Kidney (tissue), 14 donors: ENCODE measurements around the gene EFCAB6. TPM values are rescaled to one million over a fixed set of nuclear protein-coding genes. Genes with fewer than 3 reads are reported as not detected.
A peak's percentile ranks its signal among the peaks of the same experiment; 100 is the strongest.

Source experiments
- DNase-seq, 5 donors: peaks; one replicate each; pipeline ENCODE4 v3.0.0-alpha.2; 2013 to 2020
- FAIRE-seq: peaks from 2 replicates; lab custom pipeline; 2012; peaks lifted over from hg19 to GRCh38; lab: Jason Lieb, UNC
- H3K27ac ChIP-seq, 2 donors: one replicate each; pipeline ENCODE4 v1.7.0; 2013; ENCODE audit warnings: low read depth in 2 of 2, low read length in 2 of 2, inconsistent platforms in 1 of 2
- H3K27me3 ChIP-seq: one replicate; pipeline ENCODE4 v1.7.1; 2013; ENCODE audit warnings: low read length, inconsistent platforms; ENCODE audit not compliant: control insufficient read depth, insufficient read depth
- H3K36me3 ChIP-seq, 3 donors: one replicate each; pipeline versions ENCODE4 v1.7.0 to v1.7.1; 2013; ENCODE audit warnings: low read length in 3 of 3, control low read depth in 1 of 3, inconsistent platforms in 1 of 3; ENCODE audit not compliant: insufficient read depth in 3 of 3, control insufficient read depth in 2 of 3
- H3K4me1 ChIP-seq, 3 donors: one replicate each; pipeline versions ENCODE4 v1.7.0 to v1.7.1; 2013; ENCODE audit warnings: low read length in 3 of 3, inconsistent platforms in 1 of 3, low read depth in 1 of 3; ENCODE audit not compliant: control insufficient read depth in 2 of 3, insufficient read depth in 2 of 3
- H3K4me3 ChIP-seq, 3 donors: one replicate each; pipeline versions ENCODE4 v1.7.0 to v1.8.1; 2013; ENCODE audit warnings: low read length in 3 of 3, control low read depth in 1 of 3, inconsistent platforms in 1 of 3
- H3K9ac ChIP-seq, 3 donors: one replicate each; pipeline versions ENCODE4 v1.7.0 to v1.7.1; 2013; ENCODE audit warnings: low read length in 3 of 3, control low read depth in 1 of 3, inconsistent platforms in 1 of 3
- H3K9me3 ChIP-seq, 3 donors: one replicate each; pipeline versions ENCODE4 v1.7.0 to v1.7.1; 2013; ENCODE audit warnings: low read length in 3 of 3, control low read depth in 1 of 3, inconsistent platforms in 1 of 3; ENCODE audit not compliant: control insufficient read depth in 2 of 3, insufficient read depth in 1 of 3
- intact Hi-C: fragments of 100-400 bp; cut with DNase I; formaldehyde crosslinking; loops from one replicate; pipeline ENCODE4 v1.11.1; 2022
- polyA plus RNA-seq: library from polyadenylated mRNA; stranded (reverse); fragments of 350-450 nt; fragmentation: Illumina TruSeq; extraction: RNeasy Lipid Tissue Mini Kit (QIAGEN cat#74804); gene quantifications from one replicate; pipeline ENCODE4 v1.2.3, GENCODE V29; 2014; ENCODE audit warnings: low read depth, low replicate concordance; ENCODE audit not compliant: insufficient read depth
- total RNA-seq: library from RNA; stranded (reverse); fragmentation: NEBNext Ultra II Directional; extraction: Animal tissue kit (Norgen Biotek cat#: 25700); gene quantifications from one replicate; pipeline ENCODE4 v1.2.1, GENCODE V29; 2021
- TF ChIP-seq, protein P1 (sequence below): IDR thresholded peaks from 3 replicates; pipeline ENCODE4 v1.5.1; 2012; ENCODE audit warnings: mild to moderate bottlenecking, moderate library complexity, borderline replicate concordance; ENCODE audit not compliant: insufficient read depth; ENCODE audit errors: extremely low read depth
- donor health status: control.
- donor health status: control.
- donor health status: control.
- donor health status: control.
- donor health status: control.
- donor health status: DM: yes; HTN: yes; CAD: no.
- donor health status: Normal renal cell carcinoma (clear cell type).

EFCAB6 gene
- total and polyA plus RNA-seq, 2 donors from 2014 or later, result 1.5 to 11.8 TPM

DNA sequence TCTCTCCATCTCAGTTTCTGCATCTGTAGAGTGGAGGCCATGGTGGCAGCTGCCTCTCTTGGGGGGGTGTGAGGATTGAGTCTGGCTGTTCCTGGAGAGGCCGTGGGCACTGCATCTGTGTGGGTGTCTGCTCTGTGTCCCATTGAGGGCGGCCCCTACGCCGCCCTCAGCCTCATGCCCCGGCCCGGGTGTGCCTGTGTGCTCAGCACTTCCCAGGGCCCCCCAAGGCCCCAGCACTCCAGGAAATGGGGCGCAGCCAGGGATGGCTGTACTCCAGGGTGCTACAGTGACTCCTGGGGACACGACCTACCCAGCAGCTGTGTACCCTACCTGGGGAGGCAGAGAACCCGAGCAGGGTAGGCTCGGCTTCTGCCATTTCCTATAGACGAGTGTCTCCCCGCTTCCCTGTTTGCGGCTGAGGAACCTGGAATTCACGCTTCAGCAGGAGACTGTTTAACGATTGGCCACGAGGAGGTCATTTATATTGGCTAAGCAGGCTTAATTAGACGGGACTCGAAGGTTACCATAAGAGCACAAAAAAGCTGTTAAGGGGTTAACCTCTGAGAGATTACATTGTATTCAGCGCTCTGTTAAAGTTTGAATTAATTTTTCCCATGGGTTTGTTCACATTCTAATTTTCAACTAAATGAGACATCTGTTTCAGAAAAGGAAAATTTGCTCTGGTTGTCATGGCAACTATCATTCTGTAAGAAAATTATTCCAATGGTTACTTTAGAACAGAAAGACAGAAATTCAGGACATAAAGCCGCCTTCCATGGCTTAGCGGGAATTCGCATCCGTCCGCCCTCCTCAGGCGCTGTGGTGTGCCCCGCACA, 323.9 kb downstream of the EFCAB6 start:
- Histone ChIP-seq H3K9ac (no peak overlapping the region), H3K27ac (no peak overlapping the region), H3K27me3 (peaks cover 6% of the 10 kb centered on the region), H3K9me3 (peaks cover 0 to 2% (median 2%) of the 10 kb centered on the region in 3 donors), H3K4me3 (no peak overlapping the region), H3K4me1 (no peaks in the 10 kb centered on the region), H3K36me3 (no peaks in the 10 kb centered on the region)
- intact Hi-C loops, result no loop called here
- no peak for FAIRE-seq
- TF ChIP-seq, protein P1, sequence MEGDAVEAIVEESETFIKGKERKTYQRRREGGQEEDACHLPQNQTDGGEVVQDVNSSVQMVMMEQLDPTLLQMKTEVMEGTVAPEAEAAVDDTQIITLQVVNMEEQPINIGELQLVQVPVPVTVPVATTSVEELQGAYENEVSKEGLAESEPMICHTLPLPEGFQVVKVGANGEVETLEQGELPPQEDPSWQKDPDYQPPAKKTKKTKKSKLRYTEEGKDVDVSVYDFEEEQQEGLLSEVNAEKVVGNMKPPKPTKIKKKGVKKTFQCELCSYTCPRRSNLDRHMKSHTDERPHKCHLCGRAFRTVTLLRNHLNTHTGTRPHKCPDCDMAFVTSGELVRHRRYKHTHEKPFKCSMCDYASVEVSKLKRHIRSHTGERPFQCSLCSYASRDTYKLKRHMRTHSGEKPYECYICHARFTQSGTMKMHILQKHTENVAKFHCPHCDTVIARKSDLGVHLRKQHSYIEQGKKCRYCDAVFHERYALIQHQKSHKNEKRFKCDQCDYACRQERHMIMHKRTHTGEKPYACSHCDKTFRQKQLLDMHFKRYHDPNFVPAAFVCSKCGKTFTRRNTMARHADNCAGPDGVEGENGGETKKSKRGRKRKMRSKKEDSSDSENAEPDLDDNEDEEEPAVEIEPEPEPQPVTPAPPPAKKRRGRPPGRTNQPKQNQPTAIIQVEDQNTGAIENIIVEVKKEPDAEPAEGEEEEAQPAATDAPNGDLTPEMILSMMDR, result no peak
- peak in 3 of 5 donors; percentile 16 to 68 (median 38) for DNase-seq

DNA sequence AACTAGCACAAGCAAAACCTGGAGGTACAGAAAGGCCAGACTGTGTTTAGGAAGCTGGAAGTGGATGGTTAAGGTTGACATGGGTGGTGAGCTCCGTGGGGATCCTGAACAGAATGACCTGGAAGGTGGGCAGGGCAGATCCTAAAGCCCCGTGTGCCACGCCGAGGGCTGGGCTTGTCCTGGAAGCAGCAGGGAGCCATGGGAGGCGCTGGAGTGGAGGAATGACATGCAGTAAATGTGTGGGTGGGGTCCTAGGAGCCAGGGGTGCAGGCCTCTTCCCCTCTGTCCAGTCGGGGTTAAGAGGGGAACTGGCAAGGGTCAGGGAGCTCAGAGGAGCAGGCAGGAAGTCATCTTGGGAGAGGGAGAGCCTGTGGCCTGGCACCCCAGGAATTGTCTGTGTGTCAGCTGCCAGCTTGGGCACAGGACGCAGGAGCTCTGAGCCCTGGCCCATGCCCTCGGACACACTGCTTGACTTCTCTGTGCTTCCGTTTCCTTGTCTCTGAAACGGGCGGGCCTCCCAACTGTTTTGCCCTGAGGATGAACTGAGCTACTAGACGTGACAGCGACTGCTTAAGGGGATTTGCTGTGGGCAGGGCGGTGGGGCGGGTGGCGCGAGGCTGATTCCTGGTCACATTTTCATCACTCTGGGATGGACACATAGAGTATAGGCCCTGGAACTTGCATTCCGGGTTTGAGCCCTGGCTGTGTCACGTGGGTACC, 324.6 kb downstream of the EFCAB6 start:
- H3K36me3 ChIP-seq, result no peaks in the 10 kb centered on the region
- no peak overlapping the region for H3K9ac ChIP-seq
- intact Hi-C loops, result no loop called here
- FAIRE-seq (no peak), DNase-seq (peak in 1 of 5 donors; percentile 53)
- no peaks in the 10 kb centered on the region for H3K4me1 ChIP-seq
- TF ChIP-seq, protein P1, result no peak
- H3K27me3 ChIP-seq, result peaks cover 6% of the 10 kb centered on the region
- no peak overlapping the region for H3K4me3 ChIP-seq
- peaks cover 0 to 2% (median 2%) of the 10 kb centered on the region in 3 donors for H3K9me3 ChIP-seq
- no peak overlapping the region for H3K27ac ChIP-seq

DNA sequence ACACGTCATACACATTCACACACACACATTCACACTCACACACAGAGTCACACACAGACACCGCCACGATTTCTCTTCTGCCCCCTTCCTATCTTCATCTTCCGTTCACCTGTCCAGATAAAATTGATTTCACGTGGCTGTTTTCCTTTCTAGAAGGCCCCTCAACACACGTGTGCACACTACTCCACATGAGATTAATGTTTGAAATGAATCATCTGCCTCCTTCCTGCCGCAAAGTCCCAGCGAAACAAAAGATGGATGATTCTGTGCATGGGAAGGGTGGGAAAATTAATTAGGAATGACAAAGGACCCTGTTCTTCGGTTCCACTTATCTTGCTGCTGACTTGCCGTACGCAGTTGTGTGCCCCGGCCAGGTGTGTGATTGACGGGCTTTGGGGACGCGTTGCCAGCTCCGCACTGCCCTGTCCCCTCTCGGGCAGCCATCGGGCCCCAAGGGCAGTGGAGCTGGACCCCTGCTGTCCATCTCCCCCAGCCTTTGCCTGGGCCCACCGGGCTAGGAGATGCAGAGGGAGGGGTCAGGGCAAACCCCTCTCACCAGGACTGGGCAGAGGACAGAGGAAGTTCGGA, 326.5 kb downstream of the EFCAB6 start:
- Histone ChIP-seq H3K36me3 (no peaks in the 10 kb centered on the region), H3K4me3 (no peak overlapping the region), H3K9me3 (peaks cover 0 to 2% (median 0%) of the 10 kb centered on the region in 3 donors), H3K4me1 (no peaks in the 10 kb centered on the region), H3K9ac (no peak overlapping the region), H3K27ac (no peak overlapping the region), H3K27me3 (peaks cover 6% of the 10 kb centered on the region)
- FAIRE-seq, result no peak
- TF ChIP-seq, protein P1, result no peak
- intact Hi-C loops, result no loop called here
- no peak for DNase-seq
